CD4-positive, alpha-beta T cell treated with Interleukin-17A for 1 hour (primary cell): ENCODE measurements around the gene ENTPD8.
"Not testable (repeated sequence)": the region's sequence is repeated elsewhere in the genome, so short reads cannot be mapped to it uniquely, and the experiment has no call there.

Source experiments
- DNase-seq: peaks from one replicate; pipeline ENCODE4 v3.0.0-alpha.2; 2020

Gene ENTPD8

GRCh38 chr9:137390553-137391410, 50.4 kb downstream of the ENTPD8 start:
- DNase-seq = peak; percentile 4

- no peak for DNase-seq
These were observed 51.8 kb downstream of the ENTPD8 start for GRCh38 chr9:137389428-137389746.

DNA sequence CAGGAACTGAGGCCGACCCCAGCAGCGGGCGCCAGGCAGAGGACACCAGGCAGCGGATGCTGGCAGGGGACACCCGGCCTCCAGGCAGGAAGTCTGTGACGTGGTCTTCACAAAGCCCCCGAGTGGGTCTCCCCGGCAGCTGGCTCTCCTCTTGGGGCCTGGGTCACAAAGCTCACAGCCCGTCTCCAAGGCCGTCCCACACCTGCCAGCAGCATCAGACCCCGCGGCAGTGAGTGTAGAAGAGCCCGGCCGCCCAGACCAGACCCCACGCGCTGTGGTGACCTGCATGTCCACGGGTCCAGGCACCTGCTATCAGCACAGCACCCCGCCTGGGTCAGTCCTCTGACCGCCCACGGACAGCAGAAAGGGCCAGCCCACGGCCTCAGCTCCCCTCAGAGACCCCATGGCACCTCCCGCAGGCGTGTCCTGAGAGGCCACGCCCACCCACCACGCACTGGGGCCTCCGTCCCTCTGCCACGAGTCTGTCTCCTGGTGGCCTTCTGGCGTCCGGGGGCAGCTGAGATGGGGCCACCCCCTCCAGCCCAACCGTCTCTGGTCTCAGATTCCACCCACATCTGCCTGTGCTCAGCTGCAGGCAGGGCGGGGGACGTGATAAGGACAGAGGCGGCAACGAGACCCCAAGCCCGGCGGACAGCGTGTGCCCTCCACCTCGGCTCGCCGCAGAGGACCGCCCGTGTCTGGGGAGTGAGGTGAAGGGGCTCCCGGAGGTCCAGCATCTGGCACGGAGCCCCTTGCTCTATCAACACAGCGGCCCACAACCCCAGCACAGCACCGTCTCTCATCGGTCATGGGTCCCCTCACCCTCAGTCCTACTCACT, 52.3 kb downstream of the ENTPD8 start:
- no peak for DNase-seq

DNA sequence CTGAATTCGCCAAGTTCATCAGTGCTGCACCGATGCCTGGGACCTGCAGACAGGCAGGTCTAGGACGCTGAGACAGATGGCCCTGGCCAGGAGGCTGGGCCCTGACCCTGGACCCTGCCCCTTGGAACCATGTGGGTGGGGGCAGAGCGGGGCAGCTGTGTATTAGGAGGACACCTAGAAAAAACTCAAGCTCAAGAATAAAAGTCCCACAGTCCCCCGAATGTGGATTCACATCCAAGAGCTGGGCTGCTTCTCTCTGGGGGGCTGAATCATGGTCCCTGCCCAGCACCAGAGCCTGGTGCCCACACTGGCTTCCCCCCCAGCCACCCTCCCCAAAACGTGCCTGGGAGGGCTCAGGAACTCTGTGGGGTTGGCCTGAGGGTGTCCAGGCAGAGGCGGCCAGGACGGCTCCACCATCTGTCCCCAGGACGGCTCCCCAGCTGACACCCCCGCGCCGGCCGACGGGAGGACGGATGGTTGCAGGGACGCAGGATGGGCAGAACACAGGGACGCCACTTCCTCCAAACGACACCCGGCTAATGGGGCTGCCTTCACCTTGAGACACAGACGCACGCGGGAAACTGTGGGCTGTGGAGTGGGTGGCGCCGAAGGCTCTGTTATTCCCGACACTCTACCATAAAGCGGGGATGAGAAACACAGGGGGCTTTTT, 53.1 kb downstream of the ENTPD8 start:
- no peak for DNase-seq

- DNase-seq = peak; percentile 64
These were observed 53.9 kb downstream of the ENTPD8 start for GRCh38 chr9:137387114-137387890.

- DNase-seq = not testable (repeated sequence)
These were observed 54.5 kb downstream of the ENTPD8 start for GRCh38 chr9:137386507-137387113.

GRCh38 chr9:137385061-137385655, 56.0 kb downstream of the ENTPD8 start:
- no peak for DNase-seq
